HEK293 (cell line): ENCODE results near the gene ASB6.
A peak's percentile ranks its signal among the peaks of the same experiment; 100 is the strongest.

ENCODE experiments used
- CTCF ChIA-PET: fragments of 350-600 bp; formaldehyde crosslinking; extraction: SDS; loops from one replicate; lab custom pipeline; 2021; ENCODE audit warnings: antibody characterized with exemption; lab: Yijun Ruan, JAX
- POLR2A ChIA-PET: fragments of 300-600 bp; formaldehyde crosslinking; extraction: SDS; loops from one replicate; lab custom pipeline; 2020; ENCODE audit warnings: antibody characterized with exemption, inconsistent platforms; lab: Yijun Ruan, JAX
- H3K27ac ChIP-seq: fragments of 200-500 bp; sonication (Bioruptor generic); 2 replicates; pipeline ENCODE4 v1.5.1; 2014; ENCODE audit warnings: low read depth, low read length, control low read depth, inconsistent platforms; ENCODE audit errors: extremely low read depth
- H3K36me3 ChIP-seq, 2 experiments: fragments of 200-500 bp in 1 of 2; sonication (Bioruptor generic) in 1 of 2; 1 replicate in 1 of 2; 2 replicates in 1 of 2; pipeline ENCODE4 v1.5.1; 2014 to 2017; ENCODE audit warnings: inconsistent platforms in 2 of 2, low read length in 2 of 2; ENCODE audit not compliant: control insufficient read depth in 2 of 2, insufficient read depth in 1 of 2
- H3K4me1 ChIP-seq: fragments of 200-500 bp; sonication (Bioruptor generic); 2 replicates; pipeline ENCODE4 v1.5.1; 2014; ENCODE audit warnings: mild to moderate bottlenecking, low read length, inconsistent platforms; ENCODE audit not compliant: control insufficient read depth, insufficient read depth
- H3K4me3 ChIP-seq: 2 replicates; pipeline ENCODE4 v1.5.1; 2011; ENCODE audit warnings: low read depth, mild to moderate bottlenecking, control low read depth, low read length, moderate library complexity
- H3K9me3 ChIP-seq: fragments of 200-500 bp; sonication (Bioruptor generic); 2 replicates; pipeline ENCODE4 v1.5.1; 2014; ENCODE audit warnings: low read depth, low read length, inconsistent platforms; ENCODE audit not compliant: control insufficient read depth, insufficient read depth
- GLIS1 ChIP-seq: fragments of 450-650 bp; formaldehyde crosslinking; IDR thresholded peaks from 2 replicates; pipeline ENCODE4 v1.5.1; 2016; ENCODE audit warnings: missing biosample characterization, missing genetic modification characterization
- GLIS2 ChIP-seq: fragments of 450-650 bp; formaldehyde crosslinking; IDR thresholded peaks from 2 replicates; pipeline ENCODE4 v1.5.1; 2016; ENCODE audit warnings: missing biosample characterization, missing genetic modification characterization
- IKZF3 ChIP-seq: fragments of 450-650 bp; IDR thresholded peaks from 2 replicates; pipeline ENCODE4 v1.5.0; 2018; ENCODE audit warnings: missing biosample characterization, mild to moderate bottlenecking, missing genetic modification characterization, moderate library complexity
- KLF1 ChIP-seq: fragments of 450-650 bp; formaldehyde crosslinking; IDR thresholded peaks from 2 replicates; pipeline ENCODE4 v1.5.1; 2016; ENCODE audit warnings: missing biosample characterization, missing genetic modification characterization
- OSR2 ChIP-seq: fragments of 450-650 bp; formaldehyde crosslinking; IDR thresholded peaks from 2 replicates; pipeline ENCODE4 v1.5.1; 2016; ENCODE audit warnings: missing biosample characterization, missing genetic modification characterization
- SP7 ChIP-seq: fragments of 450-650 bp; formaldehyde crosslinking; IDR thresholded peaks from 2 replicates; pipeline ENCODE4 v1.5.1; 2016; ENCODE audit warnings: missing biosample characterization, missing genetic modification characterization
- YY1 ChIP-seq: fragments of 450-650 bp; formaldehyde crosslinking; IDR thresholded peaks from 2 replicates; pipeline ENCODE4 v1.5.1; 2018; ENCODE audit warnings: missing biosample characterization, missing genetic modification characterization
- ZBTB17 ChIP-seq: fragments of 450-650 bp; formaldehyde crosslinking; IDR thresholded peaks from 2 replicates; pipeline ENCODE4 v1.5.1; 2016; ENCODE audit warnings: missing biosample characterization, missing genetic modification characterization
- ZBTB8A ChIP-seq: fragments of 450-650 bp; formaldehyde crosslinking; IDR thresholded peaks from 2 replicates; pipeline ENCODE4 v1.5.1; 2016; ENCODE audit warnings: missing biosample characterization, missing genetic modification characterization
- ZIC2 ChIP-seq: fragments of 450-650 bp; formaldehyde crosslinking; IDR thresholded peaks from 2 replicates; pipeline ENCODE4 v1.5.1; 2016; ENCODE audit warnings: missing biosample characterization, missing genetic modification characterization
- ZNF169 ChIP-seq: fragments of 450-650 bp; formaldehyde crosslinking; IDR thresholded peaks from 2 replicates; pipeline ENCODE4 v1.5.1; 2016; ENCODE audit warnings: missing biosample characterization, missing genetic modification characterization
- ZNF175 ChIP-seq: fragments of 450-650 bp; formaldehyde crosslinking; IDR thresholded peaks from 2 replicates; pipeline ENCODE4 v1.5.1; 2016; ENCODE audit warnings: missing biosample characterization, missing genetic modification characterization
- ZNF248 ChIP-seq: fragments of 450-650 bp; formaldehyde crosslinking; IDR thresholded peaks from 2 replicates; pipeline ENCODE4 v1.5.1; 2017; ENCODE audit warnings: missing biosample characterization, missing genetic modification characterization
- ZNF266 ChIP-seq: fragments of 450-650 bp; formaldehyde crosslinking; IDR thresholded peaks from 2 replicates; pipeline ENCODE4 v1.5.1; 2016; ENCODE audit warnings: missing biosample characterization, missing genetic modification characterization, low read depth
- ZNF274 ChIP-seq, 2 experiments: fragments of 200-500 bp in 1 of 2; fragments of 450-650 bp in 1 of 2; sonication (Bioruptor generic) in 1 of 2; formaldehyde crosslinking in 1 of 2; IDR thresholded peaks; 2 replicates each; pipeline versions ENCODE4 v1.5.1 to v1.6.1; 2014 to 2016; ENCODE audit warnings: borderline replicate concordance in 1 of 2, inconsistent platforms in 1 of 2, low read length in 1 of 2, missing biosample characterization in 1 of 2, missing genetic modification characterization in 1 of 2
- ZNF292 ChIP-seq: fragments of 450-650 bp; formaldehyde crosslinking; IDR thresholded peaks from 2 replicates; pipeline ENCODE4 v1.5.1; 2016; ENCODE audit warnings: low read depth, missing biosample characterization, missing genetic modification characterization, borderline replicate concordance
- ZNF350 ChIP-seq: fragments of 450-650 bp; formaldehyde crosslinking; IDR thresholded peaks from 2 replicates; pipeline ENCODE4 v1.5.0; 2017; ENCODE audit warnings: missing biosample characterization, mild to moderate bottlenecking, missing genetic modification characterization
- ZNF423 ChIP-seq: fragments of 450-650 bp; formaldehyde crosslinking; IDR thresholded peaks from 2 replicates; pipeline ENCODE4 v1.5.1; 2016; ENCODE audit warnings: missing biosample characterization, missing genetic modification characterization
- ZNF600 ChIP-seq: fragments of 450-650 bp; formaldehyde crosslinking; IDR thresholded peaks from 2 replicates; pipeline ENCODE4 v1.5.1; 2016; ENCODE audit warnings: missing biosample characterization, missing genetic modification characterization
- ZNF623 ChIP-seq: fragments of 450-650 bp; formaldehyde crosslinking; IDR thresholded peaks from 2 replicates; pipeline ENCODE4 v1.5.1; 2016; ENCODE audit warnings: missing biosample characterization, missing genetic modification characterization
- ZNF629 ChIP-seq: fragments of 450-650 bp; formaldehyde crosslinking; IDR thresholded peaks from 2 replicates; pipeline ENCODE4 v1.5.1; 2017; ENCODE audit warnings: missing biosample characterization, missing genetic modification characterization
- ZNF843 ChIP-seq: fragments of 450-650 bp; formaldehyde crosslinking; IDR thresholded peaks from 2 replicates; pipeline ENCODE4 v1.5.1; 2016; ENCODE audit warnings: missing biosample characterization, missing genetic modification characterization
- ZSCAN23 ChIP-seq: fragments of 450-650 bp; formaldehyde crosslinking; IDR thresholded peaks from 2 replicates; pipeline ENCODE4 v1.5.1; 2016; ENCODE audit warnings: missing biosample characterization, missing genetic modification characterization
- ZSCAN30 ChIP-seq: fragments of 450-650 bp; IDR thresholded peaks from 2 replicates; pipeline ENCODE4 v1.5.1; 2018; ENCODE audit warnings: missing biosample characterization, mild to moderate bottlenecking, missing genetic modification characterization, moderate library complexity
- TF ChIP-seq, protein P1 (sequence below): fragments of 450-650 bp; formaldehyde crosslinking; IDR thresholded peaks from 2 replicates; pipeline ENCODE4 v1.5.1; 2016; ENCODE audit warnings: missing biosample characterization, missing genetic modification characterization
- TF ChIP-seq, protein P2 (sequence below): fragments of 450-650 bp; formaldehyde crosslinking; IDR thresholded peaks from 2 replicates; pipeline ENCODE4 v1.5.1; 2016; ENCODE audit warnings: missing biosample characterization, missing genetic modification characterization
- TF ChIP-seq, protein P3 (sequence below): fragments of 450-650 bp; formaldehyde crosslinking; conservative IDR thresholded peaks from 2 replicates; pipeline ENCODE4 v1.5.1; 2016; ENCODE audit warnings: low read depth, missing biosample characterization, missing genetic modification characterization
- TF ChIP-seq, protein P4 (sequence below): fragments of 450-650 bp; formaldehyde crosslinking; IDR thresholded peaks from 2 replicates; pipeline ENCODE4 v1.5.1; 2016; ENCODE audit warnings: missing biosample characterization, missing genetic modification characterization
- TF ChIP-seq, protein P5 (sequence below): fragments of 450-650 bp; formaldehyde crosslinking; IDR thresholded peaks from 2 replicates; pipeline ENCODE4 v1.5.1; 2016; ENCODE audit warnings: missing biosample characterization, missing genetic modification characterization

The ASB6 gene

DNA sequence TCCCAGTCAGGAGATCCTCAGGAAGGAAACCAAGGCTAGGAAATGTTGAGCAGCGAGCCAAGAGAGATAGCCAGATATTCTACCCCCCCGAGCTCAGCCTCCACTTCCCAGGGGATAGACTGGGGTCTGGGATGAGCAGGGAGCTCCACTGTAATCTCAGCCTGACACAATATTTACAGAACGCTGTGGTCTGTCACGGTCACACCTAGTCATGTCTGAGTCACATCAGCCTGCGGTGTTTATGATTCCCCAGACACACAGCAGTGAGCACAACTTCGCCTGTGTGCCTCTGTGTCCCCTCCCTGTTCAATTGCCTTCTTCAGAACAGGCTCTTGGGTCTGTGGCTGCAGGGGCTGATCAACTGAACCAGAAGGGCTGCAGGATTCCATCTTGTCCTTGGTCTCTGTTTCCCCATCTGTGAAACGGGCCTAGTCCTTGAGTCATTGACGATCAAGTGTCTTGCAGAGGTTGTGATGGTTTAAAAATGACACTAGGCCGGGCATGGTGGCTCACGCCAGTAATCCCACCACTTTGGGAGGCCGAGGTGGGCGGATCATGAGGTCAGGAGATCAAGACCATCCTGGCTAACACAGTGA lies 14.9 kb upstream of the ASB6 start (continued):
- TF ChIP-seq ZSCAN30 (no peak), ZNF274 (IDR thresholded peaks at IDR 0.05; ENCODE audit: low read length) (no peak), ZNF274 (tag by site-specific recombination; IDR thresholded peaks at IDR 0.05; ENCODE audit: borderline replicate concordance) (no peak), KLF1 (tag by site-specific recombination) (0 out of 2 replicates have a peak, but pooled peaks have one; percentile 43), ZNF623 (tag by site-specific recombination) (no peak), SP7 (tag by site-specific recombination) (0 out of 2 replicates have a peak, but pooled peaks have one; percentile 31), OSR2 (tag by site-specific recombination) (peak; percentile 30; the same call in 1 of the 2 replicates), ZNF843 (tag by site-specific recombination) (no peak), ZNF175 (tag by site-specific recombination) (no peak), ZNF169 (no peak), ZNF350 (tag by site-specific recombination) (no peak), GLIS2 (tag by site-specific recombination) (no peak), ZSCAN23 (no peak), ZNF600 (tag by site-specific recombination) (peak; percentile 77), ZIC2 (tag by site-specific recombination) (peak; percentile 72), ZNF292 (tag by site-specific recombination) (no peak), GLIS1 (tag by site-specific recombination) (peak; percentile 85), ZBTB17 (tag by site-specific recombination) (0 out of 2 replicates have a peak, but pooled peaks have one; percentile 27), IKZF3 (tag by site-specific recombination) (0 out of 2 replicates have a peak, but pooled peaks have one; percentile 38), ZNF629 (tag by site-specific recombination) (peak; percentile 75), YY1 (tag by site-specific recombination) (no peak)
- TF ChIP-seq, protein P1, sequence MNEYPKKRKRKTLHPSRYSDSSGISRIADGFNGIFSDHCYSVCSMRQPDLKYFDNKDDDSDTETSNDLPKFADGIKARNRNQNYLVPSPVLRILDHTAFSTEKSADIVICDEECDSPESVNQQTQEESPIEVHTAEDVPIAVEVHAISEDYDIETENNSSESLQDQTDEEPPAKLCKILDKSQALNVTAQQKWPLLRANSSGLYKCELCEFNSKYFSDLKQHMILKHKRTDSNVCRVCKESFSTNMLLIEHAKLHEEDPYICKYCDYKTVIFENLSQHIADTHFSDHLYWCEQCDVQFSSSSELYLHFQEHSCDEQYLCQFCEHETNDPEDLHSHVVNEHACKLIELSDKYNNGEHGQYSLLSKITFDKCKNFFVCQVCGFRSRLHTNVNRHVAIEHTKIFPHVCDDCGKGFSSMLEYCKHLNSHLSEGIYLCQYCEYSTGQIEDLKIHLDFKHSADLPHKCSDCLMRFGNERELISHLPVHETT, result peak; percentile 44; the same call in 1 of the 2 replicates
- TF ChIP-seq, protein P2, sequence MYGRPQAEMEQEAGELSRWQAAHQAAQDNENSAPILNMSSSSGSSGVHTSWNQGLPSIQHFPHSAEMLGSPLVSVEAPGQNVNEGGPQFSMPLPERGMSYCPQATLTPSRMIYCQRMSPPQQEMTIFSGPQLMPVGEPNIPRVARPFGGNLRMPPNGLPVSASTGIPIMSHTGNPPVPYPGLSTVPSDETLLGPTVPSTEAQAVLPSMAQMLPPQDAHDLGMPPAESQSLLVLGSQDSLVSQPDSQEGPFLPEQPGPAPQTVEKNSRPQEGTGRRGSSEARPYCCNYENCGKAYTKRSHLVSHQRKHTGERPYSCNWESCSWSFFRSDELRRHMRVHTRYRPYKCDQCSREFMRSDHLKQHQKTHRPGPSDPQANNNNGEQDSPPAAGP (tag by site-specific recombination), result peak; percentile 98
- TF ChIP-seq, protein P3, sequence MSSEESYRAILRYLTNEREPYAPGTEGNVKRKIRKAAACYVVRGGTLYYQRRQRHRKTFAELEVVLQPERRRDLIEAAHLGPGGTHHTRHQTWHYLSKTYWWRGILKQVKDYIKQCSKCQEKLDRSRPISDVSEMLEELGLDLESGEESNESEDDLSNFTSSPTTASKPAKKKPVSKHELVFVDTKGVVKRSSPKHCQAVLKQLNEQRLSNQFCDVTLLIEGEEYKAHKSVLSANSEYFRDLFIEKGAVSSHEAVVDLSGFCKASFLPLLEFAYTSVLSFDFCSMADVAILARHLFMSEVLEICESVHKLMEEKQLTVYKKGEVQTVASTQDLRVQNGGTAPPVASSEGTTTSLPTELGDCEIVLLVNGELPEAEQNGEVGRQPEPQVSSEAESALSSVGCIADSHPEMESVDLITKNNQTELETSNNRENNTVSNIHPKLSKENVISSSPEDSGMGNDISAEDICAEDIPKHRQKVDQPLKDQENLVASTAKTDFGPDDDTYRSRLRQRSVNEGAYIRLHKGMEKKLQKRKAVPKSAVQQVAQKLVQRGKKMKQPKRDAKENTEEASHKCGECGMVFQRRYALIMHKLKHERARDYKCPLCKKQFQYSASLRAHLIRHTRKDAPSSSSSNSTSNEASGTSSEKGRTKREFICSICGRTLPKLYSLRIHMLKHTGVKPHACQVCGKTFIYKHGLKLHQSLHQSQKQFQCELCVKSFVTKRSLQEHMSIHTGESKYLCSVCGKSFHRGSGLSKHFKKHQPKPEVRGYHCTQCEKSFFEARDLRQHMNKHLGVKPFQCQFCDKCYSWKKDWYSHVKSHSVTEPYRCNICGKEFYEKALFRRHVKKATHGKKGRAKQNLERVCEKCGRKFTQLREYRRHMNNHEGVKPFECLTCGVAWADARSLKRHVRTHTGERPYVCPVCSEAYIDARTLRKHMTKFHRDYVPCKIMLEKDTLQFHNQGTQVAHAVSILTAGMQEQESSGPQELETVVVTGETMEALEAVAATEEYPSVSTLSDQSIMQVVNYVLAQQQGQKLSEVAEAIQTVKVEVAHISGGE (tag by site-specific recombination), result no peak

DNA sequence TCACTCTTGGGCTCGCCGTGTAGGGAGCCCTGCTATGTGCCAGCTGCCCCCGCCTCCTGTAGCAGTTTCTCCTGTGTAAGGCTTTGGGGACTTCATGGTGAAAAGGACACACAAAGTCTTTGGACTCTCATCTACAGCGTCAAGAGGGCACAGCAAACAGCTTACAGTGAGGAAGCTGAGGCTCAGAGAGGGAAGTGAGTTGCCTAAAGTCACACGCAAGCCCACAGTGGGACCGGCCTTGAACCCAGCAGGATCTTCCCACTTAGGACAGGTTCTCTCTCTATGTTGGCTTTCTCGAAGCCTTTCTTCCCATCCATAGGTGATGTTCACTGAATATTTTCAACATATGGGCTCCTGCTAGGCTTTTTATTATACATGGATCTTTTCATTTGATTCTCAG lies 13.7 kb upstream of the ASB6 start:
- Histone ChIP-seq H3K27ac (no peak overlapping the region), H3K4me1 (no peaks in the 10 kb centered on the region), H3K9me3 (no peaks in the 10 kb centered on the region), H3K4me3 (no peak overlapping the region), H3K36me3 (no peaks in the 10 kb centered on the region)
- ChIA-PET CTCF (interaction anchor here (0.6 to 1.7 kb wide), 7 partner anchors 13 to 524 kb away, joined by 3 to 8 read pairs (median 4); no protein-coding TSS in a partner anchor), POLR2A (no interaction called here)
- TF ChIP-seq, protein P4, sequence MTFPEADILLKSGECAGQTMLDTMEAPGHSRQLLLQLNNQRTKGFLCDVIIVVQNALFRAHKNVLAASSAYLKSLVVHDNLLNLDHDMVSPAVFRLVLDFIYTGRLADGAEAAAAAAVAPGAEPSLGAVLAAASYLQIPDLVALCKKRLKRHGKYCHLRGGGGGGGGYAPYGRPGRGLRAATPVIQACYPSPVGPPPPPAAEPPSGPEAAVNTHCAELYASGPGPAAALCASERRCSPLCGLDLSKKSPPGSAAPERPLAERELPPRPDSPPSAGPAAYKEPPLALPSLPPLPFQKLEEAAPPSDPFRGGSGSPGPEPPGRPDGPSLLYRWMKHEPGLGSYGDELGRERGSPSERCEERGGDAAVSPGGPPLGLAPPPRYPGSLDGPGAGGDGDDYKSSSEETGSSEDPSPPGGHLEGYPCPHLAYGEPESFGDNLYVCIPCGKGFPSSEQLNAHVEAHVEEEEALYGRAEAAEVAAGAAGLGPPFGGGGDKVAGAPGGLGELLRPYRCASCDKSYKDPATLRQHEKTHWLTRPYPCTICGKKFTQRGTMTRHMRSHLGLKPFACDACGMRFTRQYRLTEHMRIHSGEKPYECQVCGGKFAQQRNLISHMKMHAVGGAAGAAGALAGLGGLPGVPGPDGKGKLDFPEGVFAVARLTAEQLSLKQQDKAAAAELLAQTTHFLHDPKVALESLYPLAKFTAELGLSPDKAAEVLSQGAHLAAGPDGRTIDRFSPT (tag by site-specific recombination), result no peak
- no peak for TF ChIP-seq ZNF248
- TF ChIP-seq ZNF266 (tag by site-specific recombination), result no peak
- TF ChIP-seq, protein P5, sequence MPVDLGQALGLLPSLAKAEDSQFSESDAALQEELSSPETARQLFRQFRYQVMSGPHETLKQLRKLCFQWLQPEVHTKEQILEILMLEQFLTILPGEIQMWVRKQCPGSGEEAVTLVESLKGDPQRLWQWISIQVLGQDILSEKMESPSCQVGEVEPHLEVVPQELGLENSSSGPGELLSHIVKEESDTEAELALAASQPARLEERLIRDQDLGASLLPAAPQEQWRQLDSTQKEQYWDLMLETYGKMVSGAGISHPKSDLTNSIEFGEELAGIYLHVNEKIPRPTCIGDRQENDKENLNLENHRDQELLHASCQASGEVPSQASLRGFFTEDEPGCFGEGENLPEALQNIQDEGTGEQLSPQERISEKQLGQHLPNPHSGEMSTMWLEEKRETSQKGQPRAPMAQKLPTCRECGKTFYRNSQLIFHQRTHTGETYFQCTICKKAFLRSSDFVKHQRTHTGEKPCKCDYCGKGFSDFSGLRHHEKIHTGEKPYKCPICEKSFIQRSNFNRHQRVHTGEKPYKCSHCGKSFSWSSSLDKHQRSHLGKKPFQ (tag by site-specific recombination), result no peak
- no peak for TF ChIP-seq ZBTB8A (tag by site-specific recombination)
- TF ChIP-seq ZNF423 (tag by site-specific recombination), result no peak
